Measurements from ENCODE around the gene USP43.
"Not testable (repeated sequence)": the region's sequence is repeated elsewhere in the genome, so short reads cannot be mapped to it uniquely, and the experiment has no call there.

Gene USP43

DNA sequence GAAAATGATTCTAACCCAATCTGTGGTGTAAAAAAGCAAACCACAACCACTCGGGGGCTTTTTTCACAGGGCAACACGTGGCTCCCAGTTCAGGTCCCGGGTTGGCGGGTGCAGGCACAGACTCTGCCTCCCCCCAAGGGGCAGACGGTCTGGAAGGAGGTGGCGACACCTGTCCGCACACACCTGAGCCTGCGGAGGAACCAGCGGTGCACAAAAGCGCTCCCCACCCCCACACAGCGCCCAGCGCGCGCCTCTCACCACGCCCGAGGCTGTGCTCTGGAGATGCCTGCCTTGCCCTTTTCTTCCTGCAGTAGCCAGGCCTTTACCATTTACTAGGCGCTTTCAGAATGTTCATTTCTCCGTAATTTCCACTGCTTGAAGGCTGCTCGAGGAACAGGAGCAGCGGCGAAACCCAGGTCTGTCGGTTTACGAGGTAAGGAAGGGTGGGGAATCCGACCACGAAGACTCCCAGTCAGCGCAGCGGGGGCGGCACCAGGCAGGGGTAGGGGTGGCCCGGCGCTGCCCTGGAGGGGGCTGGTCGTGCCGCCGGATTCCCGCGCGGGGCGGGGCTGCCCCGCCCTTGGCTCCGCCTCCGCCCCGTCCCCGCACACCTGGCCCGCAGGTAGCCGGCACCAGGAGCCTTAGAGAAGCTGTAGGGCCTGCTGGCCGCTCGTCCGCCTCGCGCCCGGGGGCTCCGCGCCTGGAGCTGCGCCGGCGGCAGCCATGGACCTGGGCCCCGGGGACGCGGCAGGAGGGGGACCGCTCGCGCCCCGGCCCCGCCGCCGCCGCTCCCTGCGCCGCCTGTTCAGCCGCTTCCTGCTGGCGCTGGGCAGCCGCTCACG, at the start of gene USP43:
TSS of gene USP43 (plus strand) at position 608 of the 842 bp plus-strand sequence. CDS start at position 724, 116 bp downstream.
- DNase-seq: no peak

- DNase-seq: not testable (repeated sequence)
Observed at GRCh38 chr17:9597638-9598037, 47.7 kb upstream of the USP43 start.

GRCh38 chr17:9598661-9599060, 46.7 kb upstream of the USP43 start:
- no peak for DNase-seq

- DNase-seq: not testable (repeated sequence)
Observed at GRCh38 chr17:9604583-9604982, 40.7 kb upstream of the USP43 start.

GRCh38 chr17:9606453-9606852, 38.9 kb upstream of the USP43 start:
- no peak for DNase-seq

DNA sequence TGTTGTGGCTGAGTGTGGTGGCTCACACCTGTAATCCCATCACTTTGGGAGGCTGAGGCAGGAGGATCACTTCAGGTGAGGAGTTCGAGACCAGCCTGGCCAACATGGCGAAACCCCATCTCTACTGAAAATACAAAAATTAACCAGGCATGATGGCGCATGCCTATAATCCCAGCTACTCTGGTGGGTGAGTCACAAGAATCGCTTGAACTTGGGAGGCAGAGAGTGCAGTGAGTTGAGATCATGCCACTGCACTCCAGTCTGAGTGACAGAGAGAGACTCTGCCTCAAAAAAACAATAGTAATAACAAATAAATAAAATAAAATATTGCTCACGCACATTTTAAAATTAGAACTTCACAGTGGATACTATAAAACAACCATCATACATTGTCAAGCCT, 38.3 kb upstream of the USP43 start:
- not testable (repeated sequence) for DNase-seq

GRCh38 chr17:9611557-9611956, 33.8 kb upstream of the USP43 start:
- no peak for DNase-seq

DNA sequence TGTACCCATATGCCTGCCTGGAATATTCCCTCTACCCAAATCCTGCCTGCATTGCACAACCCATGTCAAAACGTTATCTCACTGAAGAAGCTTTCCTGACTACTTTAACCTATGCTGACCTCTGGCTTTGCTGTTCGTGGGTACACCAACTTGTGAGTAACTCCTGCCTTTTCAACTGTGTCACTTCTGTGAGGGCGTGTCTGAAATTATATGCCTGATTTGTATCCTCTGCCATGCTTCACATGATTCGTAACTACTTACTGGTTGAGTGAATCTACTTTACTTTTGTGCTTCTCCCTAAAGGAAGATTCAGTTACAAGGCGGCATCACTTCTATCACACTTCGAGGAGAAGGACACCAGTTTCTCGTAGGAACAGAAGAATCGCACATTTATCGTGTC, 33.3 kb upstream of the USP43 start:
- DNase-seq: no peak

DNA sequence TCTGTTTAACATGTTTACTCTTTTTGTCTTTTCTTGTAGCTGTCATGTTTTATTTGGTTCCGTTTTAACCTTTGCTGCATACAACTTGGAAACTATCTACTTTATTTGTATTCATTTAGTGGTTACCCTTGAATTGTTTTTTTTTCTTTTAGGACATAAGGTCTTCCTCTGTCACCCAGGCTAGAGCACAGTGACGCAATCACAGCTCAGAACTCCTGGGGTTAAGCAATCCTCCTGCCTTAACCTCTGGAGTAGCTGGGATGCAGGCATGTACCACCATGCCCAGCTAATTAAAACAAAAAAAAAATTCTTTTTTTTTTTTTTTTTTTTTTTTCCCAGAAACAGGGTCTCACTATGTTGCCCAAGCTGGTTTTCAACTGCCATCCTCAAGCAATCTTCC, 29.8 kb upstream of the USP43 start:
- DNase-seq: no peak

GRCh38 chr17:9622961-9623360, 22.4 kb upstream of the USP43 start:
- DNase-seq: no peak

GRCh38 chr17:9628509-9628908, 16.8 kb upstream of the USP43 start:
- no peak for DNase-seq

DNA sequence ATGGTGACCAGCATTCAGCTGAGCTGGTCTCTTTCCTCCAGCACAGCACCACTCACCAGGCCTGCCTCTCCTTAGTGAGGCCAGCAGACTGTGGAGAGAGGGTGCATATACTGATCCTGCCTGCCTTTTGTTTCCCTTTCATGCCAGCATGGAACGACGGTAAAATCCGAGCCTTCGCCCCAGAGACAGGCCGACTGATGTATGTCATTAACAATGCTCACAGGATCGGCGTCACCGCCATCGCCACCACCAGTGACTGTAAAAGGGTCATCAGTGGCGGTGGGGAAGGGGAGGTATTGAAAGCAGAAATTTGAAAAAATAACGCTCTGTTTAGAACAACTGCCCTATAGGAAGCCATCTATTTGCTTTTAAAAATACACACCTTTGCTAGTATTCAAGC, 12.6 kb upstream of the USP43 start:
- no peak for DNase-seq

DNA sequence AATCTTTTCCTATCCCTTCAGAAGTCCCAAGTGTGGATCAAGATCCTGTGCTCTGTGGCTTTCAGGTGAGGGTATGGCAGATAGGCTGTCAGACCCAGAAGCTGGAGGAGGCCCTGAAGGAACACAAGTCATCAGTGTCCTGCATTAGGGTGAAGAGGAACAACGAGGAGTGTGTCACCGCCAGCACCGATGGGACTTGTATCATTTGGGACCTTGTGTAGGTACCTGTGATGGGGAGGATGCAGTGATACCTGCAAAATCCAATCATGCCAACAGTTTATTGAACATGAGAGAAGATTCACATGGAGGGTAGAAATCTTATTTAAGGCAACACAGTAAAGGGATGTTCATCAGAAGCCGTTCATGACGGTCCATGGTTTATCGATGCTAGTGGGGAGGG, 10.0 kb upstream of the USP43 start:
- no peak for DNase-seq

- no peak for DNase-seq
Observed at GRCh38 chr17:9636501-9636900, 8.8 kb upstream of the USP43 start.

DNA sequence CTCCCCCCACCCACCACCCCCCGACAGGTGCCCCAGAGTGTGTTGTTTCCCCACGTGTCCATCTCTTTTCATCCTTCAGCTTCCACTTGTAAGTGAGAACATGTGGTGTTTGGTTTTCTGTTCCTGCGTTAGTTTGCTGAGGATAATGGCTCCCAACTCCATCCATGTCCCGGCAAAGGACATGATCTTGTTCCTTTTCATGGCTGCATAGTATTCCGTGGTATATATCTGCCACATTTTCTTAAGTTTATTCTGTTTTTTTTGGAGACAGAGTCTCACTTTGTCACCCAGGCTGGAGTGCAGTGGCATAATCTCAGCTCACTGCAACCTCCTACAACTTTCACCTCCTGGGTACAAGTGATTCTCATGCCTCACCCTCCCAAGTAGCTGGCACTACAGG, 4.9 kb upstream of the USP43 start:
- not testable (repeated sequence) for DNase-seq

DNA sequence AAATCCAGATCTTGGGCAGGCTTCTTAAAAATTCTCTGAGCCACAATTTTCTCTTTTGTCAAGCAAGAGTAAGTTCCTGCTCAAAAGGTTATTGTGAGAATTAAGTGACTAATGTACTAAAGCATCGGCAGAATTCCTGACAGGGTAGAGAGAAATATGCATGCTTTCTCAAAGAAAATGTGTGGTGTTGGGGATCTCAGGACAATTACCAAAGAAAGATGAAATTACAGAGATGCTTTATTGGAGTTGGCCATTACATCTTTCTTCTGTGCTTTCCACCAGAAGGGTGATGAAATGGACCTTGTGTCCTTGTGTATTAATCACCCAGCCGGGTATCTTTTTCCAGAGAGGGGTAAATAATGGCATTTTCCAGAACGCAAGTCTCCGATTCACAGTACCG, 1.7 kb upstream of the USP43 start:
- DNase-seq: no peak

GRCh38 chr17:9645851-9646545, 681 bp downstream of the USP43 start:
- DNase-seq: no peak

DNA sequence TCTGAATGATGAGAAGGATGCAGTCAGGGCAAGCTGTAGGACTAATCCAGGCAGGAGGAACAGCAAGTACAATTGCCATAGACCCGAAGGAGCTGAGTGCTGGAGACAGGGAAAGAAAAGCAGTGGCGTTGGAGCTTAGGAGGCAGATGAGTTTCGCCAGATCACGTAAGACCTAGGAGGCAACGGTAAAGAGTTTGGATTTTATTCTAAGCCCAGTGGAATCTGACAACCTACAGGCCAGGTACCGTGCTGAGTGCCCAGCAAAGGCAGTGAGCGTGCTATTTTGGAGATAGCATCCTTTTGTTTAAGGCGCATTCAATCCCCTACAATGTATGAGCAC, 1.2 kb downstream of the USP43 start:
- DNase-seq: no peak

DNA sequence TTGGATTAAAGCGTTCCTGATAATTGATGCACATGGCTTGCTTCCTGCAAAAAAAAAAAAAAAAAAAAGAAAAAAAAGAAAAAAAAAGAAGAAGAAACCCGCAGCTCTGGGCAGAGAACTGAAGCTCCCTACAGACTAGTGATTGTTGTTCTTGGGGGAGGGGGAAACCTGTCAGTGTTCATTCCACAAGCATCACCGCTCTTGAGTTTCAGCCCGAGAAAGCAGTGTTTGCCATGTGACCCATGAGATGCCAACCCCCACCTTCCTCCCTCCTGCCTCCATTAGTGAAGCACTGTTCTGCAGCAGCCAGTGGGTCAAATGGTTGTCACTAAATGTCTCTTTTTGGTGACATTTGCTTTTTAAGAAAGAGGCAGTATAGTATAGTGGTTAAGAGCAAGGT, 1.7 kb downstream of the USP43 start:
- no peak for DNase-seq

GRCh38 chr17:9648521-9649110, 3.3 kb downstream of the USP43 start:
- no peak for DNase-seq

- no peak for DNase-seq
Observed at GRCh38 chr17:9658593-9659211, 13.4 kb downstream of the USP43 start.

GRCh38 chr17:9661027-9661426, 15.7 kb downstream of the USP43 start:
- DNase-seq: no peak

- DNase-seq: not testable (repeated sequence)
Observed at GRCh38 chr17:9663511-9663910, 18.2 kb downstream of the USP43 start.
